Muscle of arm (tissue), 12 donors: ENCODE measurements around the gene LRP10. TPM values are rescaled to one million over a fixed set of nuclear protein-coding genes. Genes with fewer than 3 reads are reported as not detected.
"Not testable (repeated sequence)": the region's sequence is repeated elsewhere in the genome, so short reads cannot be mapped to it uniquely, and the experiment has no call there.

Source experiments
- DNase-seq: peaks from one replicate; pipeline ENCODE4 v3.0.0-alpha.2; 2013
- polyA plus RNA-seq, 12 donors: library from polyadenylated mRNA; unstranded; fragments of 120-200 nt; gene quantifications; one replicate each; pipeline ENCODE4 v1.2.1, GENCODE V29; 2013; ENCODE audit not compliant: insufficient read length in 12 of 12

Gene LRP10
- polyA plus RNA-seq, 12 donors = 29.7 to 49.0 (median 37.2) TPM; not detected in 1

DNA sequence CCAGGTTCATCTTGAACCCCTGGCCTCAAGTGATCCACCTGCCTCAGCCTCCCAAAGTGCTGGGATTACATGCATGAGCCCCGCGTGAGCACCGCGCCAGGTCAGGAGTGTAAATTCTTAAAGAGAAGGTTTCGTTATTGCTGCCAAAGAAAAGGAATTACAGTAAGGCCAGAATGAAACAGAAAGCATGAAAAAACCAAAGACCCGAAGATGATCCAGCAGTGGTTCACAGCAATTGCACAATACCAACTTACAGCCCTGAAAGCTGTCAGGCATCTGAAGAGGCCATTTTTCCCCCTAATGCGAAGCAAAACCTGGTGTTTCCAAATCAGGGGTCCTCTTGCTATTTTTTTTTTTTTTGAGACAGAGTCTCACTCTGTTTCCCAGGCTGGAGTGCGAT, 37.1 kb downstream of the LRP10 start:
- DNase-seq = no peak

DNA sequence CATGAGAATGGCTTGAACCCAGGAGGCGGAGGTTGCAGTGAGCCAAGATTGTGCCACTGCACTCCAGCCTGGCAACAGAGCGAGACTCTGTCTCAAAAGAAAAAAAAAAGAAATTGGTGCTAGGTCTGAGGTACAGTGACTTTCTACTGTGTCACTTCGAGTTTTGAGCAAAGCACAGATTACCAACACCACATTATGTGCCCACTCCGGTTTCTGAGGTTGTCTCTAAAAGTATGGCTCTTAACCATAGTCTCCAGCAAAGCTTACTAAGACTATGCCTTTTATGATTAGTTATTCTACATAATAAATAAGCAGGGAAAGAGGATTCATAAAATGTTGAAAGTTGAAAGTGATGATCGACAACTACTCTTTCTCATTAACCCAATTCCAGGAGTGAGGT, 39.4 kb downstream of the LRP10 start:
- DNase-seq = no peak

DNA sequence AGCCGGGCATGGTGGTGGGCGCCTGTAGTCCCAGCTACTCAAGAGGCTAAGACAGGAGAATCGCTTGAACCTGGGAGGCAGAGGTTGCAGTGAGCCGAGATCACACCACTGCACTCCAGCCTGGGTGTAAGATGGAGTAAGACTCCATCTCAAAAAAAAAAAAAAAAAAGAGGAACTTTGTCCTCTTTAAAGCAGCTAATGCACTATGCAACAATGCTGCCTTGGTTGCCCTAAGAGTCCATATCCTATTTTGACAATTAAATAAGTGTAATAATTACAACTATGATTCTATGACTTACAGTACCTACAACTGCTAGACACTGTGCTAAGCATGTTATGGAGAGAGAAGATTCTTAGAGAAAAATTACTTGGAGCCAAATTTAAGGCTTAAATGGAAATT, 43.3 kb downstream of the LRP10 start:
- not testable (repeated sequence) for DNase-seq

DNA sequence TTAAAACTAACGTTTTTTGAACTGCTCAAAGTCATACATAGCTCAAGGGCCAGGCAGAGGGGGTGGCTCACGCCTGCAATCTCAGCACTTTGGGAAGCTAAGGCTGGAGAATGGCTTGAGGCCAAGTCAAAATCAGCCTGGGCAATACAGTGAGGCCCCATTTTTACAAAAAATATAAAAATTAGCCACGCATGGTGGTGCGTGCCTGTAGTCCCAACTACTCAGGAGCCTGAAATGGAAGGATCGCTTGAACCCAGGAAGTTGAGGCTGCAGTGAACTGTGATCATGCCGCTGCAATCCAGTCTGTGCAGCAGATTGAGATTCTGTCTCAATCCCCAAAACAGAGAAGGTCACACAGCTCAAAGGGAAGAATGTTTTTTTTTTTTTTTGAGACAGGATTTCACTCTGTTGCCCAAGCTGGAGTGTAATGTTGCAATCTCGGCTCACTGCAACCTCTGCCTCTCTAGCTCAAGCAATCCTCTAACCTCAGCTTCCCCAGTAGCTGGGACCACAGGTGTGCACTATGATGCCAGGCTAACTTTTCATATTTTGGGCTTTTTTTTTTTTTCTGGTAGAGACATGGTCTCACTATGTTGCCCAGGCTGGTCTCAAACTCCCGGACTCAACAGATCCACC, 44.5 kb downstream of the LRP10 start:
- DNase-seq = no peak

DNA sequence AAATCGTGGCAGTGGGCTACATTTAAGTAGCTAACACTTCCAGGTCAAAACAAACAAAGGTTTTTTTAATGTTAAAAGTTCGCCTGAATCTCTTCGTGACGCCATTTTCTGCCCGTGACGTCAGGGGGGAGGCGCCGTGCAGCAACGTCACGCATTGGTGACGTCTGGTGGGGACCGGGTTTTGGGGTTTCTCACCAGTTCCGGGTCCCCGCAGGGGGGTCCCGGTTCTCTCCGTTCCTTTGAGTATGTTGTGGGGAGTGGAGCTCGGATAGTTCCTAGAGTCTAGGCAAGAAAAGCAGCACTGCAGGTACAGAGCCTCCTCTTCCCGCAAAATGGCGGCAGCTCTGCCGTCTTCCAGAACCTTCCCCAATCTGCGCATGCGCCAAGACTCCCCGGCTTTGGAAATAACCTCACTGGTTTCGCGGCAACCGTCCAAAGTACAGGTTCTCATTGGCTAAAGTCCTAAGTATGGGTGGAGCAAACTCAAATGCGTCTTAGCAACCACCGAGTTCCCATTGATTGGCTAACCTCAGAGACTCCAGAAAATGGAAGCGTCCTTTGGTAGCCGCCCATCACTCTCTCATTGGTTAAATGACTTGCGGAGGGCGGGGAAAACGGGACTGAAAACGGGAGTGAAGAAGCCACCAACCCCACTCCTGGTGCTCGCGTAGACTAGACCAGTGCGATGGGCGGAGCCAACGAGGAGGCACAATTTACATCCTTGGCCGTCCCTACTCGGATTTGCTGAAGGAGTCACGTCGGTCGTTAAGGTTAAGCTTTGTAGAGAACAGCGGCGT, 47.5 kb downstream of the LRP10 start, which contains the start of gene RBM23:
Gene RBM23, minus strand, starts transcription at position 346 of the 797 bp plus-strand sequence.
- DNase-seq = peak; percentile 100

DNA sequence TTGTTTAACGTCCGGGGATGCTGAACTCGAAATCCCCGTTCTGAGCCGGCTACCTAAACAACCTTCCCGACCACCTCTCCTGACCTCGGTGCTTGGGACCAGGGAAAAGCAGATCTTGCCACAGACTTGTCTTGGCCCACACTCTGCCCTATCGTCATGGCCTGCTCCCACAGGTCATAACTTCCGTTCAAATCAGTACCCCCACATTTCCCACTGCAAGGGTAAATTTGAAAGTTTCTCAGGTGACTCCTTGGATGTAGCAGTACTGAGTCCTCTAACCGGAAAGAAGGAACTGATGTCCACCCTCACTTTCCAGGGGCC, 48.0 kb downstream of the LRP10 start:
- DNase-seq = no peak

DNA sequence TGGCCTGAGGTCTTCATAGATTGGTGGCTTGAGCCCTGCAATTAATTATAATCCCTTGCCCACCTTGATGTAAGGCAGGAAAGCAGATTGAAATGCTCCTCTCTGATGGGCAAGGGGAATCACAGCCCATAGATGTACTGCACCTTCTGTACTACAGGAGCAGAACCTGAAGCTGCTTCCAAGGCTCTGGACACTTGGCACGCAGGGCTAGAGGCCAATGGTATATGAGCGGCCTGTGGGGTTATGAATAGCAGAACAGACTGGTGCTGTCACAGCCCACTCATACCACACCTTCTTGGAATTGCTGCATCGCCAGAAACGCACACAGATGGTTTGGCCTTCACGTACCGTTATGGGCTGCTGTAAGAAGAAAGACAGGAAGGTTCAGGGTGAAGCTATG, 49.2 kb downstream of the LRP10 start:
- DNase-seq = no peak

DNA sequence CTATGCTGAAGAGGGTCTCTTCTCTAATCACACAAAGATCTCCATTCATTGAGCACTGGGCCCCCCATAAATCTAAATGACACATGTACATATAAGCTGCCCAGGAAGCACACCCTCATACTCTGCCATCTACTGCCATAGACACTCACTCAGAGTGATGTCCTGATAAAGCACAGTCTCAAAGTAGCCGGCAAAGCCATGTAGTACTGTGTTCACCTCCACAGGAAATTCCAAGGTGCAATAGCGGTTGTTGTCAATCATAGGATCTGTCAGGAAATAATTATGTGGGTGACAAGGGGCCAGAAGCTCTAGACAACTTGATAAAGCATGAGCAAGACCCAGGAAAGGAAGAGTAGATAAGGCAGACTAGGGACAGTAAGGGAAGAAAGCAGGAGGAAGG, 50.8 kb downstream of the LRP10 start:
- DNase-seq = no peak

DNA sequence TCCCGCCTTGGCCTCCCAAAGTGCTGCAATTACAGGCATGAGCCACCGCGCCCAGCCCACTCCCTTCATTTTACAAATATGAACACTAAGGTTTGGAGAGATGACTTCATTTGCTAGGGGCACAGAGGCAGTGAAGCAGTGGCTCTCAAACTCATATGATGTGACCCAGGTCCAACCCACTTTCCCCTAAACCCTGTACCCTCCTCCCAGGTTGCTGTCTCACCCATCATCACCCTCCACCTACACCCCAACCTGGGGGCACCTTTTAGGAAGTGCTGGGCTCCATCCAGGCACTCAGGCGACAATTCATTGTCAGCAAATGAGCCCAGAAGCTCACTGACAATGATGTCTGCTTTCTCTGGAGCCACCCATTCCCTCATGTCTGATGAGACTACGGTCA, 52.2 kb downstream of the LRP10 start:
- DNase-seq = no peak

DNA sequence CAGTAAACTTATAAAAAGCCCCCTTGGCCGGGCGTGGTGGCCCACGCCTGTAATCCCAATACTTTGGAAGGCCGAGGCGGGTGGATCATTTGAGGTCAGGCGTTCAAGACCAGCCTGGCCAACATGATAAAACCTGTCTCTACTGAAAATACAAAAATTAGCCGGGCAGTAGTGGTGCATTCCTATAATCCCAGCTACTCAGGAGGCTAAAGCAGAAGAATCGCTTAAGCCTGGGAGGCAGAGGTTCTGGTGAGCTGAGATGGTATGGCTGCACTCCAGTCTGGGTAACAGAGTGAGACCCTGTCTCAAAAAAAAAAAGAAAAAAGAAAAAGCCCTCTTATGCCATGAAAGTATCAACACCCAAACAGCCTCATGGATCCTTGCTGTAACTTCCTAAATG, 54.0 kb downstream of the LRP10 start:
- DNase-seq = no peak

DNA sequence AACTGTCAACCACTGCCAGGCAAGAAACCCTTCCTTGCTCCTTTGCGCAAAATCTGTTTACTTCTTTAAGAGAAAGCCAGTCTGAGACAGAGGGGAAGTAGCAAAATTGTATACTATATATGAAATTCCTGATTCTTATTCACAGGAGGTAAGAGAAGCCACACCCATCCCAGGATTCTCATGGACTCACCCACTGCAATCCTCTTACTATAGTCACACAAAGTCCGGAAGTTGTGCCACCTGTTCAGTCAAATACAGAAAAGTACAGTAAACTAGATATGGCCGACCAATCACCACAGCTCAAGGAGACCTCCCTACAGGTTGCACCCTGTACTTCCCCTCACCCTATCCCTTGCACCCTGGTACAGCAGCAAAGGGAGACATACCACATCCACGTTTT, 54.8 kb downstream of the LRP10 start:
- no peak for DNase-seq

DNA sequence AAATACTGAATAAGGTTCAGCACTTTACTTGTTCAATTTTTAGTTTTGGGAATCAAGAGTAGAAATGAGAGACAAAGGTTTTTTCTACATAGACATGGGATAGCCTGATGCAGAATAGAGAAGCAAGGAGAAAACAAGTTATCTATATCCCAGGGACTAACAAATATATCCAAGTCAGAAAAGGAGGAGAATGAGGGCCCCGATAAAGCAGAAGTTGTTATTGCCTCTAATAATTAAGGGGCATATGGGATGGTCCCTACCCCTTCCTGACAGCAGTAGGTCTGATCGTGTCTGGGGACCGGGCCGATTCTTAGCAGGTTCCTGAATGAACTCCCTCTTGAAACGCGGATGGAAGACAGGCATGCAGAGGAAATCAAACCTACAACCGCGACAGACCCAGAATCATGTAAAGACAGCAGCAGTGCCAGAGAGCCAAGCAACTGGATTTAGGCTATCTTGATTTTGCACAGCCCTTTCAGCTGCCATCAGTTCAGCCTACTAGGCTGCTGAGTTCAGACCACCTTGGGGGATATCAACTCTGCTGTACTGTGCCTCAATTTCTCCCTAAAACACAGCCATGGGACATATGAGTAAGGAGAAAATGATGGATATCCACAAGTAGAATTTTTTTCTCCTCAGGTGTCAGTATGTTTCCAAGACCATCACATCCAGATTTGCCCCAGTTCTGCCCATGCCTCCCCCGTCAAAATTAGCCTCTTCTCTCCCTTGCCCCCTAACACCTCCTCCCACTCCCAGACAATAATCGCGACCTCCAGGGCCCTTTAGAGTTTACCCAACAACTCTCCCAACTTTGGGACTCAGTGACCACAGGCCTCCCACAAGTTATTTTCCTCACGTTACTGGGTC, 56.9 kb downstream of the LRP10 start:
- DNase-seq = no peak

DNA sequence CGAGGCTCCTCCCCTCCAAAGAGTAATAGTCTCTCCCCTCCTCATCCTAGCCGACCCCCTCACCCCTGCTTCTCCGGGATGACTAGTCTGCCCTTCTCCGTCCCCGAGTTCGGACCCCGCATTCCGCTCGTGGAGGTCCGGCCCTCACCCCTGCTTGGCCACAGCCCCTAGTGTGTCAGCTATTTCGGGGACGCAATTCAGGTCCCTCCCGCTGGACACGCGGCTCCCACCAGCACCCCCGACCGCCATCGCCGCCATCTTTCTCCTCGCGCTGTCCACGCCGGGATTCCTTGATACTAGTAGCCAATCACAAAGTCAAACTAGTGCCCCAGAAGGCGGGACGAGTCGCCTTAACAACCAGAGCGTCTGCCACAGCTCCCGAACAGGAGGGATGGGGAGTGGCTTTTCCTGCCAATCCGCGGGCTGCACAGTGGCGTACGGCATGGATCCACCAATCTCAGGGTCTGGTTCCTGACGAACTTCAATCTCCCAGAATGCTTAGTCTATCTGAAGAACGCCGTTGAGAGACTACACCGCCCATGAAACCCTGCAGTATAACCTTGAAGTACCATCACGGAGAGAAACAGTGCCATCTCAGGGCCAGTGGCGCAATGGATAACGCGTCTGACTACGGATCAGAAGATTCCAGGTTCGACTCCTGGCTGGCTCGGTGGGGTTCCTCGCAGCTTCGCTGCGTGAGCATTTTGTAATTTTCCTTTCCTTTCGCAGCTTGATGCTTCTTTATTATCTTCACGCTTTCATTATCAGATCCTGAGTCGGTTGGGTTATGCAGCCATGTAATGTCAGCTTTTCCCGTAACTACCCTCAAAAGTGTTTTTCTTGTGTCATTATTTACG, 57.8 kb downstream of the LRP10 start, which contains the start of gene PRMT5:
Gene PRMT5, minus strand, starts transcription at position 273 of the 857 bp plus-strand sequence. Its CDS starts 15 bp downstream, at position 258.
- DNase-seq = peak; percentile 99

DNA sequence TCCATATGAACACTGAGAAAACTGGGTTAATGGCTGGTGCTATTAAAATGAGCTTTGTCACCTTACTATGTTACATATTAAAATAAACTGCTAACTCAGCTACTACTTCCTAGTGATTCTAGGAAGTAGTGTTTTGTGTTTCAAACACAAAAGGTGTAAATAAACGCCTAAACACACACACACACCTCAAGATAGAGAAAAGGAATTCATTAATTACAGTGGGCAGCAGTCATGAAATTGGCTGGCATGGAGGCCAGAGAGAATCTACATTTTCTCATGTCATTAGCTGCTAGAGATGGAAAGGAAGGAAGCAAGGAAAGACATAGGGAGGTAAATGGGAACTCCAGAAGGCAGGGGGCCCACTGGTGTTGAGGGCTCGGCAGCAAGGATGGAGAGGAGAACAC, 58.4 kb downstream of the LRP10 start:
- no peak for DNase-seq

Other genes with a start within 250 kb of the LRP10 start
- gene OR6J1, start 227.4 kb upstream of the LRP10 start, polyA plus RNA-seq = under 1 TPM in 9 of 12 donors, not detected in 3; 0.04 to 0.24 (median 0.18) TPM
- 100 to 1,000 TPM in 11 of 12 donors, not detected in 1; 150 to 268 (median 226) TPM for gene OXA1L, start 105.1 kb upstream of the LRP10 start, polyA plus RNA-seq
- 10 to 100 TPM in 11 of 12 donors, not detected in 1; 14.0 to 34.9 (median 26.6) TPM for gene SLC7A7, start 56.3 kb upstream of the LRP10 start, polyA plus RNA-seq
- gene MRPL52, start 41.9 kb upstream of the LRP10 start, polyA plus RNA-seq = 10 to 100 TPM in 11 of 12 donors, not detected in 1; 52.5 to 71.0 (median 60.1) TPM
- gene MMP14, start 35.2 kb upstream of the LRP10 start, polyA plus RNA-seq = 100 to 1,000 TPM in 11 of 12 donors, not detected in 1; 114 to 285 (median 170) TPM
- under 1 TPM in 8 of 12 donors, not detected in 4; 0.09 to 0.46 (median 0.14) TPM for gene REM2, start 11.5 kb downstream of the LRP10 start, polyA plus RNA-seq
- gene RBM23, start 47.4 kb downstream of the LRP10 start, polyA plus RNA-seq = 10 to 100 TPM in 11 of 12 donors, not detected in 1; 48.3 to 86.1 (median 57.0) TPM
- gene PRMT5, start 57.6 kb downstream of the LRP10 start, polyA plus RNA-seq = 10 to 100 TPM in 11 of 12 donors, not detected in 1; 54.0 to 87.0 (median 73.5) TPM
- gene HAUS4, start 85.3 kb downstream of the LRP10 start, polyA plus RNA-seq = 10 to 100 TPM in 11 of 12 donors, not detected in 1; 29.2 to 54.0 (median 40.1) TPM
- 100 to 1,000 TPM in 1 of 12 donors, 10 to 100 TPM in 11; 36.7 to 167 (median 42.0) TPM for gene AJUBA, start 110.8 kb downstream of the LRP10 start, polyA plus RNA-seq
- gene C14orf93, start 138.4 kb downstream of the LRP10 start, polyA plus RNA-seq = 10 to 100 TPM in 8 of 12 donors, 1 to 10 TPM in 3, not detected in 1; 8.9 to 17.0 (median 11.6) TPM
- gene PSMB5, start 163.2 kb downstream of the LRP10 start, polyA plus RNA-seq = 100 to 1,000 TPM in 11 of 12 donors, not detected in 1; 111 to 238 (median 212) TPM
- gene PSMB11, start 170.5 kb downstream of the LRP10 start, polyA plus RNA-seq = not detected
- gene CDH24, start 185.8 kb downstream of the LRP10 start, polyA plus RNA-seq = 10 to 100 TPM in 2 of 12 donors, 1 to 10 TPM in 9, not detected in 1; 2.3 to 12.5 (median 3.7) TPM
- 100 to 1,000 TPM in 11 of 12 donors, not detected in 1; 108 to 284 (median 129) TPM for gene ACIN1, start 223.4 kb downstream of the LRP10 start, polyA plus RNA-seq
- 10 to 100 TPM in 11 of 12 donors, not detected in 1; 30.8 to 62.2 (median 50.8) TPM for gene C14orf119, start 223.8 kb downstream of the LRP10 start, polyA plus RNA-seq
- gene CIROP, start 233.2 kb downstream of the LRP10 start, polyA plus RNA-seq = under 1 TPM in 1 of 12 donors, not detected in 11; 0.07 TPM
- gene CEBPE, start 247.5 kb downstream of the LRP10 start, polyA plus RNA-seq = under 1 TPM in 4 of 12 donors, not detected in 8; 0.08 to 0.61 (median 0.13) TPM